Neural cell (in vitro differentiated cells): ENCODE measurements around the gene RIMS4.

Source experiments
- CTCF ChIP-seq: fragments of 450-650 bp; IDR thresholded peaks from 2 replicates; pipeline ENCODE4 v1.5.1; 2014; ENCODE audit warnings: antibody characterized with exemption, mild to moderate bottlenecking, moderate library complexity; ENCODE audit not compliant: poor library complexity, severe bottlenecking
- EP300 ChIP-seq: fragments of 450-650 bp; conservative IDR thresholded peaks from 2 replicates; pipeline ENCODE4 v1.6.1; 2014; ENCODE audit warnings: antibody characterized with exemption, mild to moderate bottlenecking, moderate library complexity; ENCODE audit not compliant: poor library complexity, severe bottlenecking
- EZH2 ChIP-seq: fragments of 200-600, 300-800 bp; shearing (Covaris generic), sonication (generic); IDR thresholded peaks from 2 replicates; pipeline ENCODE4 v1.6.1; 2014; ENCODE audit warnings: antibody characterized with exemption, low read length, borderline replicate concordance, mild to moderate bottlenecking; ENCODE audit not compliant: insufficient read depth, poor library complexity, severe bottlenecking
- MXI1 ChIP-seq: fragments of 450-650 bp; conservative IDR thresholded peaks from 2 replicates; pipeline ENCODE4 v1.6.1; 2014; ENCODE audit warnings: antibody characterized with exemption, mild to moderate bottlenecking; ENCODE audit not compliant: poor library complexity, severe bottlenecking
- REST ChIP-seq: IDR thresholded peaks from 2 replicates; pipeline ENCODE4 v1.6.1; 2012; ENCODE audit warnings: borderline replicate concordance
- SMC3 ChIP-seq: fragments of 450-650 bp; conservative IDR thresholded peaks from 2 replicates; pipeline ENCODE4 v1.6.1; 2014; ENCODE audit warnings: antibody characterized with exemption, mild to moderate bottlenecking, moderate library complexity; ENCODE audit not compliant: poor library complexity

GRCh38 chr20:44727651-44728050 lies 82.7 kb downstream of the RIMS4 start:
- TF ChIP-seq SMC3 (no peak), CTCF (no peak), EZH2 (no peak), EP300 (no peak), REST (no peak), MXI1 (no peak)
